ENCODE results near the gene LBHD1.

DNA sequence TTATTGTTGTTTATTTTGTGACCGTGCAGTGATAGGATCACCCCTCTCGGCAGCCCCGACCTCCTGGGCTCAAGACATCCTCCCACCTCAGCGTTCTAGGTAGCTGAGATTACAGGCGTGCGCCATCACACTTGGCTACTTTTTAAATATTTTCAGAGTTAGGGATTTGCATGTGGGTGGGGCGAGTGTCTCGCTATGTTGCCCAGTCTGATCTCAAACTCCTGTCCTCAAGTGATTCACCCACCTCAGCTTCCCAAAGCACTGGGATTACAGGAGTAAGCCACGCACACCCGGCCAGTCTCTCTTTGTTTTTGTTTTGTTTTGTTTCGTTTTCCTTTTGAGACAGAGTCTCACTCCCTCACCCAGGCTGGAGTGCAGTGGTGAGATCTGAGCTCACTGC lies 17.8 kb downstream of the LBHD1 start:
- TF ChIP-seq POLR2AphosphoS5 (IDR thresholded peaks at IDR 0.05; ENCODE audit: low read depth) (no peak), CTCF (IDR thresholded peaks at IDR 0.05; ENCODE audit: insufficient read depth, low read length) (no peak), GABPA (IDR thresholded peaks at IDR 0.05; ENCODE audit: low read depth) (no peak), REST (IDR thresholded peaks at IDR 0.05; ENCODE audit: insufficient replicate concordance, low read depth) (no peak)
